Neutrophil (primary cell): Measurements from ENCODE around the gene MYOD1.

Experiments
- H3K27ac ChIP-seq: fragments of 200-600 bp; sonication (generic); 2 replicates; pipeline ENCODE4 v1.5.1; 2016; ENCODE audit warnings: mild to moderate bottlenecking, moderate library complexity
- H3K27me3 ChIP-seq: fragments of 200-600 bp; sonication (generic); 2 replicates; pipeline ENCODE4 v1.6.0; 2016; ENCODE audit warnings: mild to moderate bottlenecking
- H3K36me3 ChIP-seq: fragments of 200-600 bp; sonication (generic); 2 replicates; pipeline ENCODE4 v1.5.1; 2017
- H3K4me1 ChIP-seq, 2 experiments: fragments of 200-600 bp in 1 of 2; sonication (generic) in 1 of 2; 1 replicate in 1 of 2; 2 replicates in 1 of 2; pipeline versions ENCODE4 v1.5.1 to v1.6.1; 2013 to 2016; ENCODE audit warnings: low read depth in 1 of 2, low read length in 1 of 2, mild to moderate bottlenecking in 1 of 2, moderate library complexity in 1 of 2; ENCODE audit not compliant: control insufficient read depth in 1 of 2, insufficient read depth in 1 of 2
- H3K4me3 ChIP-seq, 2 experiments: fragments of 200-600 bp in 1 of 2; sonication (generic) in 1 of 2; 1 replicate in 1 of 2; 2 replicates in 1 of 2; pipeline ENCODE4 v1.5.1; 2013 to 2016; ENCODE audit warnings: low read depth in 1 of 2, low read length in 1 of 2, mild to moderate bottlenecking in 1 of 2, moderate library complexity in 1 of 2
- H3K9me3 ChIP-seq: fragments of 200-600 bp; sonication (generic); 2 replicates; pipeline ENCODE4 v1.5.1; 2016
- TF ChIP-seq, protein P1 (sequence below): fragments of 200-600 bp; sonication (generic); IDR thresholded peaks from 2 replicates; pipeline ENCODE4 v1.5.1; 2016; ENCODE audit warnings: antibody characterized with exemption

MYOD1 gene

DNA sequence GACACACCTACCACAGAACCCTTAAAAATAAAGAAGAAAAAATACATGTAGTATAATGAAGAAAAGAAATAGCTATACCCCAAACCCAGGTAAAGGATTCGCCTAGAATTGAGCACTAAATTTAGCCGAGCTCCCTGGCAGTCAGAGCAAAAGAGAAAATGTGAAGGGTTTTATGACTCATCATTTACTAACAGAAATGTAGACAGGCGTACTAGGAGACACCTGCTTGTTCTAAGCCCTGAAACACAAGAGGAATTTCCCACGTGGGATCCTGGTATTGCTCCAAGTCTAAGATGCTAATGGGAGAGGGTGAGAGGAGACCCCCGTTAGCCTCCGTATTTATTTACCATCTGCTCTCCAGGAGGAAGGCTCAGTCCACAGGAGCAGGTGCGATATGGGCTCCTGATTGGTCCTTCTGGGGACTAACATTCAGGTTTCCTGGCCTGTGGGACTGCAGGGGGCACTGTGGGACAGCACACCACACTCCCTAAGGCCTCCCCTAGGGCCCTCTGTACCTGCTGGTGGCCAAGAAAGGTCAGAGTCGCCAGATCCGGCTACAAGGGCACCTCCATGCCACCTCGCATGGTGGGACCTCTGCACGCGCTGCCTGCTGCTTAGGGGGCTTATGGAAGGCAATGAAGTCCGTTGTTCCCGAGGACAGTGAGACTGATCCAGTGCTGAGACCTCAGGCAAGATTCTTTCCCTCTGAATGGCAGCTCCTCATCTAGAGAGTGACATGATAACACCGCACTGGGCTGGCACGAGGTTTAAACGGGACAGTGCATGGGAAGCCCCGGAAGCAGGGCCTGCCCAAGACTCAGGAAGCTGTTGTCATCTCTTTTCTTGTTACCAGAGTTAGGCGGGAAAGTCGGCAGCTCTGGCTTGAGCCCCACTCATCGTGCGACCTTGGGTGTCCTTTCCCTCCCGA is 41.0 kb downstream of the MYOD1 start:
- H3K36me3 ChIP-seq, result no peaks in the 10 kb centered on the region
- TF ChIP-seq, protein P1, sequence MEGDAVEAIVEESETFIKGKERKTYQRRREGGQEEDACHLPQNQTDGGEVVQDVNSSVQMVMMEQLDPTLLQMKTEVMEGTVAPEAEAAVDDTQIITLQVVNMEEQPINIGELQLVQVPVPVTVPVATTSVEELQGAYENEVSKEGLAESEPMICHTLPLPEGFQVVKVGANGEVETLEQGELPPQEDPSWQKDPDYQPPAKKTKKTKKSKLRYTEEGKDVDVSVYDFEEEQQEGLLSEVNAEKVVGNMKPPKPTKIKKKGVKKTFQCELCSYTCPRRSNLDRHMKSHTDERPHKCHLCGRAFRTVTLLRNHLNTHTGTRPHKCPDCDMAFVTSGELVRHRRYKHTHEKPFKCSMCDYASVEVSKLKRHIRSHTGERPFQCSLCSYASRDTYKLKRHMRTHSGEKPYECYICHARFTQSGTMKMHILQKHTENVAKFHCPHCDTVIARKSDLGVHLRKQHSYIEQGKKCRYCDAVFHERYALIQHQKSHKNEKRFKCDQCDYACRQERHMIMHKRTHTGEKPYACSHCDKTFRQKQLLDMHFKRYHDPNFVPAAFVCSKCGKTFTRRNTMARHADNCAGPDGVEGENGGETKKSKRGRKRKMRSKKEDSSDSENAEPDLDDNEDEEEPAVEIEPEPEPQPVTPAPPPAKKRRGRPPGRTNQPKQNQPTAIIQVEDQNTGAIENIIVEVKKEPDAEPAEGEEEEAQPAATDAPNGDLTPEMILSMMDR, result no peak
- H3K9me3 ChIP-seq, result no peaks in the 10 kb centered on the region
- no peak overlapping the region for H3K4me3 ChIP-seq
- H3K27me3 ChIP-seq, result peaks cover 29% of the 10 kb centered on the region
- no peak overlapping the region for H3K27ac ChIP-seq
- H3K4me1 ChIP-seq, result no peaks in the 10 kb centered on the region

DNA sequence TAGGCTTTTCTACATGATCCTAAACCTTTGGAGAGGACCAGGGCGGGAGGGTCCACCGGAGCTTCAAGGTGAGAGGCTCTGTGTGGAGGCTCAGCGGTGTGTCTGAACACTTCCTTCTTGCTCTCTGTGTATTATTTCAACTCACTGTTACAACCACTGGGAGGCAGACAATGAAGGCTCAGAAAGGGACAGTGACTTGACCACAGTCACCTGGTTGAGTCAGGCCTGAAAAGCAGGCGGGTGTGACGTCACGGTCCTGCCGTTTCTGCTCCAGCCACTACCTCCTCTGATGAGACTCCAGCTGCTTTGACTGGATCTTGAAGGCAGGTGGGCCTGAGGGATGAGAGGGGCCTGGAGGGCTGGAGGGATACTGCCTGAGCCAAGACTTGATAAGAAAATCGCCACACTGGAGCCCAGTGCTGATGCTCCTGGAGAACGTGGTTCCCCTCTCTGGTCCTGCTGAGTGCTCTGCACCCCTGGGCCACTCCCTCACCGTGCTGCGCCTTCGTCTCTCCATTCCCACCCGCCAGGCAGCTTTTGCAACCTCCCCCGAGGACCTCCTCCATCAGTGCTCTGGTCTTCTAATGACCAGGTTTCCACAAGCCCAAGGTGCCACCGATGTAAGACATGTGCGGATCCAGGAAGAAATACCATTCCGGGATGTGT is 43.1 kb downstream of the MYOD1 start:
- Histone ChIP-seq H3K27ac (no peak overlapping the region), H3K4me1 (no peaks in the 10 kb centered on the region), H3K4me3 (no peak overlapping the region), H3K9me3 (no peaks in the 10 kb centered on the region), H3K36me3 (no peaks in the 10 kb centered on the region), H3K27me3 (peaks cover 15% of the 10 kb centered on the region)
- TF ChIP-seq, protein P1, result no peak

DNA sequence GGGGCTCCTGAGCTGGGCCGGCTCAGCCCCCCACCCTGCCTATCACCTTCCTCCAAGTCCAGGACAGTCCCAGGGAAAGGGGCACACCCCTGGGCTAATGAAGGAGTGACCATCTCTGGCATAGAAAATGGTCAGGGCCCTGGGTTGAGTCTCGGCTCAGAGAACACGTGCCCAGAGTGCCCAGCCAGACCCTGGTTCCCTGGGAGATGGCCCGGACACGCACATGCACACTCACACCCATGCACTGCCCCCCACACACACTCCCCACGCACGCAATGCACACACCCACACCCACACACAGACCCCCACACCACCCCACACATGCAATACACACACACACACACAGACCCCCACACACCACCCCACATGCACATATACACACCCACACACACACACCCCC is 43.9 kb downstream of the MYOD1 start:
- Histone ChIP-seq H3K4me1 (no peaks in the 10 kb centered on the region), H3K9me3 (no peaks in the 10 kb centered on the region), H3K36me3 (no peaks in the 10 kb centered on the region), H3K27ac (no peak overlapping the region), H3K27me3 (peaks cover 9% of the 10 kb centered on the region), H3K4me3 (no peak overlapping the region)
- TF ChIP-seq, protein P1, result no peak

DNA sequence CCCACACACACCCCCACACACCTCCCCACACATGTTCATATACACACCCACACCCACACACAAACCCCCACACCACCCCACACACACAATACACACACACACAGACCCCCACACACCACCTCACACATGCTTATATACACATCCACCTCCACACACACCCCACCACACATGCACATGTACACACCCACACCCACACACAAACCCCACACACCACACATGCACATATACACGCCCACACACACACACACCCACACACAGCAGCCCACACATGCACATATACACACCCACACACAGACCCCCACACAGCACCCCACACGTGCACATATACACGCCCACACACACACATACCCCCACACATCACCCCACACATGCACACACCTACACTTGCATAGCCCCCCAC is 44.3 kb downstream of the MYOD1 start:
- no peaks in the 10 kb centered on the region for H3K9me3 ChIP-seq
- H3K4me1 ChIP-seq, result no peaks in the 10 kb centered on the region
- TF ChIP-seq, protein P1, result no peak
- H3K27me3 ChIP-seq, result peaks cover 4% of the 10 kb centered on the region
- H3K27ac ChIP-seq, result no peak overlapping the region
- no peaks in the 10 kb centered on the region for H3K36me3 ChIP-seq
- no peak overlapping the region for H3K4me3 ChIP-seq

DNA sequence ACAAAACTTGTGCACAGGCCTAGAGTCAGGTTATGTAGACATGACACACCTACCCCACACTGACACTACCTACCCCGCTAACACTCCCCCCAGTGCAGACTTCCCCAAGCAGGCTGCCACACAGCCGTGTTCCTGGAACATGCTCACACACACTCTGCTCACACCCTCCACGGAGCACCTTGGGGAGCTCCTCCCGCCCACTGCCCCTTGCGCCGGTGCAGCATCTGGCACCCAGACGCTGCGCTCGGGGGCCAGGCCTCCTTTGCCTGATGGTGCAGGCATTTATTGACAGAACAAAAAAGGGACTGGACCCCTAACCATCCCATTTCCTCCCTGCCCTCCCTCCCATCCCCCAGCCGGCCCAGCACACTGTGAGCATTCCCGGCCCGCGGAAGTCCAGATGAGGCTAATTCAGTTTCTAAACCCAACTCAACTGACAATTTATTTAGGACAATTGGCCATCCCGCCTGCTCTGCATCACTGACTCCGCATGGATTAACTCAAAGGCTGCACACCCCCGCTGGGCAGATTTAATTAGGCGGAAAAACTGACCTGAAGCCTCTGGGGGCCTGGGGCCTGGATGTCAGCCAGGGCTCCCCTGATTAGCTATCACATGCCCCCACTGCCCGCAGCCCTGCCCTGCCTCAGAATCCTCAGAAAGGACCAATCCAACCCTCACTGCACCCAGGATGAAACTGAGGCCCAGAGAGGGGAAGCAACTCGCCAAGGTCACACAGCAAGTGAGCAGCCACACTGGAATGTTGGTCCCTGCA is 45.3 kb downstream of the MYOD1 start:
- Histone ChIP-seq H3K36me3 (no peaks in the 10 kb centered on the region), H3K4me3 (no peak overlapping the region), H3K27me3 (no peaks in the 10 kb centered on the region), H3K4me1 (no peaks in the 10 kb centered on the region), H3K27ac (no peak overlapping the region), H3K9me3 (no peaks in the 10 kb centered on the region)
- TF ChIP-seq, protein P1, result no peak
